MCF 10A (cell line): ENCODE measurements around the gene GLRA3. TPM values are rescaled to one million over a fixed set of nuclear protein-coding genes. Genes with fewer than 3 reads are reported as not detected.

Experiments used
- BruUV-seq: library from RNA; stranded (reverse); fragments of 400-500 nt; replicated peaks from 2 replicates; lab custom pipeline; 2021; lab: Mats Ljungman, UMichigan
- CTCF ChIA-PET: fragments of 300-600 bp; sonication (Branson Sonifier 250); formaldehyde crosslinking; extraction: SDS; loops from one replicate; lab custom pipeline; 2021; ENCODE audit warnings: antibody characterized with exemption, inconsistent platforms; lab: Yijun Ruan, JAX
- POLR2A ChIA-PET: fragments of 300-600, 350-650 bp; sonication (Branson Sonifier 250); formaldehyde crosslinking; extraction: SDS; loops from one replicate; lab custom pipeline; 2020; ENCODE audit warnings: antibody characterized with exemption, inconsistent platforms; lab: Yijun Ruan, JAX
- DNase-seq: peaks from one replicate; pipeline ENCODE4 v3.0.0-alpha.2; 2018; ENCODE audit not compliant: unreplicated experiment
- H3K27ac Mint-ChIP-seq: one replicate; pipeline ENCODE4 v1.8.0; 2022; ENCODE audit warnings: mild to moderate bottlenecking, low read depth, mixed read lengths; ENCODE audit not compliant: unreplicated experiment
- H3K27me3 Mint-ChIP-seq: one replicate; pipeline ENCODE4 v1.8.0; 2022; ENCODE audit warnings: mixed read lengths; ENCODE audit not compliant: insufficient read depth, unreplicated experiment
- H3K36me3 Mint-ChIP-seq: one replicate; pipeline ENCODE4 v1.8.0; 2022; ENCODE audit warnings: mild to moderate bottlenecking, moderate library complexity, mixed read lengths; ENCODE audit not compliant: insufficient read depth, unreplicated experiment
- H3K4me1 Mint-ChIP-seq: one replicate; pipeline ENCODE4 v1.8.0; 2022; ENCODE audit warnings: mixed read lengths; ENCODE audit not compliant: insufficient read depth, unreplicated experiment
- H3K4me3 Mint-ChIP-seq: one replicate; pipeline ENCODE4 v1.8.0; 2022; ENCODE audit warnings: mild to moderate bottlenecking, moderate library complexity, mixed read lengths; ENCODE audit not compliant: unreplicated experiment
- H3K9me3 Mint-ChIP-seq: one replicate; pipeline ENCODE4 v1.8.0; 2022; ENCODE audit warnings: mixed read lengths; ENCODE audit not compliant: unreplicated experiment
- intact Hi-C: fragments of 100-400 bp; cut with micrococcal nuclease; formaldehyde crosslinking; loops from 2 replicates; pipeline ENCODE4 v1.14.1; 2022
- total RNA-seq: library from RNA; stranded (reverse); gene quantifications from 2 replicates; pipeline ENCODE4 v1.2.3, GENCODE V29; 2022
- TF ChIP-seq, protein P1 (sequence below): fragments of 200-600 bp; IDR thresholded peaks from one replicate; pipeline ENCODE4 v1.8.0; 2022; ENCODE audit warnings: antibody characterized with exemption, mild to moderate bottlenecking; ENCODE audit not compliant: unreplicated experiment

GLRA3 gene
- total RNA-seq, 1 experiment from 2014 or later = not detected

DNA sequence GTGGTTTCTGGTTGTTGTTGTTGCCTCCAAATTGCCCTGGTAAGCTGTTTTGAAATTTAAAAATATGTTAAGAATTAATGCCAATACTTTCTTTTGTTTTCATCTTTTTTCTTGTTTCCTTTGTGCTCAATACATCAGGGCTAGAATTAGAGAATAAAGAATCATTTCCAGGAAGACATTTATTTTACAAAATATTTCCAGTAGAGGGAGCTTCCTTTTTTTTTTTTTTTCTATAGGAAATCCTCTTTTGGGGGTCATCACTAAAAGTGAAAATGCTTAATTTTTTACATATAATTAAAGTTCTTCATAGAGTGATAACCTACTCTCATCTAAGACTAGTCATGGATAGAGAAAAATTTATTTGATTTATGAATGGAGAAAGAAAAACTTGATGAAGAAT is 2.4 kb downstream of the GLRA3 start:
- H3K4me1 Mint-ChIP-seq = peaks cover 7% of the 10 kb centered on the region
- H3K4me3 Mint-ChIP-seq = no peak overlapping the region
- no TSS peak for BruUV-seq
- no peaks in the 10 kb centered on the region for H3K27me3 Mint-ChIP-seq
- H3K36me3 Mint-ChIP-seq = no peaks in the 10 kb centered on the region
- ChIA-PET CTCF (interaction anchor here (0.6 to 0.7 kb wide), 3 partner anchors 10 to 371 kb away, joined by 3 to 4 read pairs (median 3); no protein-coding TSS in a partner anchor), POLR2A (no interaction called here)
- TF ChIP-seq, protein P1, sequence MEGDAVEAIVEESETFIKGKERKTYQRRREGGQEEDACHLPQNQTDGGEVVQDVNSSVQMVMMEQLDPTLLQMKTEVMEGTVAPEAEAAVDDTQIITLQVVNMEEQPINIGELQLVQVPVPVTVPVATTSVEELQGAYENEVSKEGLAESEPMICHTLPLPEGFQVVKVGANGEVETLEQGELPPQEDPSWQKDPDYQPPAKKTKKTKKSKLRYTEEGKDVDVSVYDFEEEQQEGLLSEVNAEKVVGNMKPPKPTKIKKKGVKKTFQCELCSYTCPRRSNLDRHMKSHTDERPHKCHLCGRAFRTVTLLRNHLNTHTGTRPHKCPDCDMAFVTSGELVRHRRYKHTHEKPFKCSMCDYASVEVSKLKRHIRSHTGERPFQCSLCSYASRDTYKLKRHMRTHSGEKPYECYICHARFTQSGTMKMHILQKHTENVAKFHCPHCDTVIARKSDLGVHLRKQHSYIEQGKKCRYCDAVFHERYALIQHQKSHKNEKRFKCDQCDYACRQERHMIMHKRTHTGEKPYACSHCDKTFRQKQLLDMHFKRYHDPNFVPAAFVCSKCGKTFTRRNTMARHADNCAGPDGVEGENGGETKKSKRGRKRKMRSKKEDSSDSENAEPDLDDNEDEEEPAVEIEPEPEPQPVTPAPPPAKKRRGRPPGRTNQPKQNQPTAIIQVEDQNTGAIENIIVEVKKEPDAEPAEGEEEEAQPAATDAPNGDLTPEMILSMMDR = no peak
- H3K9me3 Mint-ChIP-seq = no peaks in the 10 kb centered on the region
- no peak for DNase-seq
- no peak overlapping the region for H3K27ac Mint-ChIP-seq
- intact Hi-C loops = loop anchor here (5.0 kb wide), 1 partner anchor 711 kb away; no protein-coding TSS in a partner anchor

DNA sequence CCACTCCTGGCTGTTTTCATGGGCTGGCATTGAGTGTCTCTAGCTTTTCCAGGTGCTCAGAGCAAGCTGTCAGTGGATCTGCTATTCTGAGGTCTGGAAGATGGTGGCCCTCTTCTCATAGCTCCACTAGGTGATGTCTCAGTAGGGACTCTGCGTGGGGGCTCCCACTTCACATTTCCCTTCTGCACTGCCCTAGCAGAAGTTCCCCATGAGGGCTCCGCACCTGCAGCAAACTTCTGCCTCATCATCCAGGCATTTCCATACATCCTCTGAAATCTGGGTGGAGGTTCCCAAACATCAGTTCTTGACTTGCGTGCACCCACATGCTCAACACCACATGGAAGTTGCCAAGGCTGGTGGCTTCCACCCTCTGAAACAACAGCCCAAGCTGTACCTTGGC is 13.8 kb downstream of the GLRA3 start:
- TF ChIP-seq, protein P1 = no peak
- no peaks in the 10 kb centered on the region for H3K4me1 Mint-ChIP-seq
- intact Hi-C loops = no loop called here
- ChIA-PET CTCF (interaction anchor here (0.5 to 0.7 kb wide), 3 partner anchors 24 to 117 kb away, joined by 3 read pairs; no protein-coding TSS in a partner anchor), POLR2A (interaction anchor here (0.9 kb wide), 1 partner anchor 10 kb away, joined by 3 read pairs; no protein-coding TSS in a partner anchor)
- no peaks in the 10 kb centered on the region for H3K36me3 Mint-ChIP-seq
- no peaks in the 10 kb centered on the region for H3K27me3 Mint-ChIP-seq
- no TSS peak for BruUV-seq
- H3K9me3 Mint-ChIP-seq = no peaks in the 10 kb centered on the region
- H3K4me3 Mint-ChIP-seq = no peak overlapping the region
- no peak overlapping the region for H3K27ac Mint-ChIP-seq
- no peak for DNase-seq

DNA sequence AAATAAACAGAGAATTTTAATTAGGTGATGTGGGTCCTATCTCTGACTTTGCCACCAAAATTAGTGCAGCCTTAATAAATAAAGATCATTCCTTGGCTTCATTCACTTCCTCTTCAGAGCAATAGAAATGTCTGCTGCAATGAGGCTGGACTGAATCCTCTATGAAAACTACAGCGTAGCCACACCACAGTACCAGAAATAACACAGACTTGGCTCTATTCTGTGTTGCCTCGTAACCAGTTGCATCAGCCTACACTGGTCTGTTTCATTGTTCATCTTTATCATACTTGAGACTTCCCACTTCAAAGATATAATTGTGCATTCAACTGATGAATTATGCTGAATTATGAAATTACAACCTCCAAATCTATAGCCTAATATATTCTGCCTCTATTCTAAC is 15.8 kb downstream of the GLRA3 start:
- BruUV-seq = no TSS peak
- intact Hi-C loops = no loop called here
- no peak overlapping the region for H3K27ac Mint-ChIP-seq
- no peaks in the 10 kb centered on the region for H3K27me3 Mint-ChIP-seq
- ChIA-PET CTCF (no interaction called here), POLR2A (no interaction called here)
- no peaks in the 10 kb centered on the region for H3K4me1 Mint-ChIP-seq
- H3K4me3 Mint-ChIP-seq = no peak overlapping the region
- TF ChIP-seq, protein P1 = no peak
- no peaks in the 10 kb centered on the region for H3K36me3 Mint-ChIP-seq
- no peaks in the 10 kb centered on the region for H3K9me3 Mint-ChIP-seq
- DNase-seq = no peak

DNA sequence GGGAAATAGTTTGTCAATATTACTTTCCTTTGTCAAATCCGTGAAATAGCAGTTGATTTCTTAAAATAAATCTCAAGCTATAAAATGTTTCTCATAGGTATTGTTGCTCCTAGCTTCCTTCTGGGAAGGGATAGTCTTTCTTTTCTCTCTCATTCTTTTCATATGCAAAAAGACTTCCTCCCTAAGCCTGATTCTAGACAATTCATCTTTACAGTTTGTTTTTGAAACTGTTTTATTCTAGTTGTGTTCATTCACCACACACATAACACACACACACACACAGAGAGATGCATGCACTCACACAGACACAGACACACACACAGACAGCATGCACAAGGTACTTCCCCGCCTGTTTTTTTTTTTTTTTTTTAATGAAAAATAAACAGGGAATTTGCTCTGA is 18.2 kb downstream of the GLRA3 start:
- Mint-ChIP-seq H3K9me3 (no peaks in the 10 kb centered on the region), H3K27me3 (no peaks in the 10 kb centered on the region), H3K4me1 (no peaks in the 10 kb centered on the region), H3K36me3 (no peaks in the 10 kb centered on the region), H3K4me3 (no peak overlapping the region), H3K27ac (no peak overlapping the region)
- no TSS peak for BruUV-seq
- ChIA-PET POLR2A (interaction anchor here (0.6 kb wide), 1 partner anchor 322 kb away, joined by 4 read pairs; no protein-coding TSS in a partner anchor), CTCF (interaction anchor here (0.6 to 0.7 kb wide), 2 partner anchors 50 to 72 kb away, joined by 3 to 4 read pairs; no protein-coding TSS in a partner anchor)
- DNase-seq = no peak
- intact Hi-C loops = no loop called here
- TF ChIP-seq, protein P1 = no peak
